HEK293T (cell line): Measurements from ENCODE around the gene NNAT.

Experiments
- ARNT ChIP-seq: fragments of 450-650 bp; IDR thresholded peaks from 2 replicates; pipeline ENCODE4 v1.6.1; 2017; ENCODE audit warnings: mild to moderate bottlenecking
- BHLHE40 ChIP-seq: fragments of 450-650 bp; IDR thresholded peaks from 2 replicates; pipeline ENCODE4 v1.6.1; 2016; ENCODE audit warnings: mild to moderate bottlenecking, moderate library complexity, borderline replicate concordance
- FOXM1 ChIP-seq: fragments of 450-650 bp; IDR thresholded peaks from 2 replicates; pipeline ENCODE4 v1.6.1; 2017; ENCODE audit warnings: mild to moderate bottlenecking, borderline replicate concordance
- SUZ12 ChIP-seq: fragments of 450-650 bp; IDR thresholded peaks from 2 replicates; pipeline ENCODE4 v1.6.1; 2016; ENCODE audit warnings: mild to moderate bottlenecking

DNA sequence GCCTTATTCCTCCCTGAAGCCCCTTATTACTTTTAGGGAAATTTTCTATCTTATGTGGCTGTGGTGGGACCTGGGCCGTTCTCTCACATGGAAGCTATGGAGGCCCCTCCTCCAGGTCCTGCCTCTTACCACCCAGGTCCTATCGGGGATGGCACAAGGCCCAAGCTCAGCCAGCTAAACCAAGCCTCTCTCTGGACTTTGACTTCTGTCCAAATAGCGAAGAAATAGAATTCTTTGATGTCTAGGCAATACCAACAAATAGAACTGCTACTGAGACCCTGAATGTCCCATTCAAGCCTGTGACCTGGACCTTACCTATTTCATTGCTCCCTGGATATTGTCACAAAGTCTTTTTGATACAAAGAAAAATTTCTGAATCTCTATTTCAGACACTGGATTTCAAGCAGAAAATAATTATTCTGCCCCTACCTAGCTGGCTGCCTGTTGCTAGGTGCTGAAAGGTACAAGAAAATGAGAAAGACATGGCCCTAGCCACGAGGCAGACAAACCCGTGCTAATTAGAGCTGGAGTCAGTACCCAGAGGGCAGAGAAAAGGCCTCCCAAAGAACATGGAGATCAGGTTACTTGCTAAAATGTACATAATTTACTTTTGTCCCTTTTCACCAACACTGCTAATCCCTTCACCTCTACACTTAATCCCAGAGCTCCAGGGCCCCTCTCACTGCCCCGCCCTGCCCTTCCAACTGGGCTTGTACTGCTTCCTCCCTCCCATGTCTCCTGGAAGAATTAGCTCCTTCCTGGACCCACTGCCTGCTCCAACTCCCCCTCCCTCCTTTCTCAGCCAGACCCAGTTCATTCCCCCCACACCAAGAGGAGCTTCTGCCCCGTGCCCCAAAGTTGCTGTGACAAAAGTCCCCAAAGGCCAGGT lies 15.5 kb upstream of the NNAT start:
- no peak for TF ChIP-seq ARNT
- no peak for TF ChIP-seq SUZ12
- no peak for TF ChIP-seq FOXM1
- no peak for TF ChIP-seq BHLHE40
